Measurements from ENCODE around the gene GAS2.

The GAS2 gene

GRCh38 chr11:22828373-22828772 is 162.0 kb downstream of the GAS2 start:
- in situ Hi-C loops (cut with MboI; ENCODE audit: low pct_unique_long_range_greater_than_20kb, low sequenced_read_pairs), result no loop called here
- peak; percentile 35 for DNase-seq

- in situ Hi-C loops (cut with MboI; ENCODE audit: low pct_unique_long_range_greater_than_20kb, low sequenced_read_pairs), result no loop called here
- peak; percentile 96 for DNase-seq
These were observed 163.0 kb downstream of the GAS2 start, which contains the start of gene SVIP for GRCh38 chr11:22829231-22830081. Gene SVIP, minus strand, starts transcription at chr11:22829801. Its CDS starts 53 bp downstream, at chr11:22829748.

DNA sequence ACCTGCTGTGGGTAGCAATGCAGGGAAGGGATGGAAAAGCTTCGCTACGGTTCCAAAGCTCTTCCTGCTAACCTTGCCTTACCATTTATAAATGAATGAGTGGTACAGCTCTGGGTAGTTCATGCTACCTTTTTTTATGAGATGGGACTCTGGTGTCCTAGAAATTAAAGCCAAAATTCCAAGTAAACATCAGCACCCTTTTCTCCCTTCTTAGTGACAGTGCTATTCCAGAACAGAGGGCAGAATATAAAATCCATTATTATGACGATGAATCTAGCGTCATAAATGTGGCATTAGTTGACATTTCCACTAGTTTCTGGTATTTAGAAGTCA is 163.6 kb downstream of the GAS2 start:
- DNase-seq, result no peak
- in situ Hi-C loops (cut with MboI; ENCODE audit: low pct_unique_long_range_greater_than_20kb, low sequenced_read_pairs), result no loop called here

- in situ Hi-C loops (cut with MboI; ENCODE audit: low pct_unique_long_range_greater_than_20kb, low sequenced_read_pairs), result no loop called here
- DNase-seq, result no peak
These were observed 166.1 kb downstream of the GAS2 start for GRCh38 chr11:22832315-22833015.

GRCh38 chr11:22846726-22847125 is 180.3 kb downstream of the GAS2 start:
- no peak for DNase-seq
- in situ Hi-C loops (cut with MboI; ENCODE audit: low pct_unique_long_range_greater_than_20kb, low sequenced_read_pairs), result no loop called here

GRCh38 chr11:22851477-22851876 is 185.1 kb downstream of the GAS2 start:
- peak; percentile 13 for DNase-seq
- in situ Hi-C loops (cut with MboI; ENCODE audit: low pct_unique_long_range_greater_than_20kb, low sequenced_read_pairs), result no loop called here

DNA sequence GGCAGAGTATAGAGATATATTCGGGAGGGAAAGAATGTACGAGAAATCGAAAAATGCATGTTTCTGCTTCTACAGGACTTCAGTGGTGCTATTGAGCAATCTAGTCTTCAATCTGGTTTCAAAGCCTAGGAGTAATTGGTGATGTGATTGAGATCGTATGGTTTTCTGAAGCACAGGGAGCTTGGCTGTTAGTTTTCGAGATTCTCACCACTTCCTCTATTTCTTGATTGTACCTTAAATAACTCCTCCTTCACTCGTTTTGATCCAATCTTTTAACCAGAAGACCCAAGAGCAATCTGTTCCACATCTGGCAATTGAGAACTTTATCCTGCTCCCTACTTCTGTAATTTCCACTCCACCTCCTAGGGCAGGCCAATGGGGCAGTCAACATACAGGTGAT is 193.3 kb downstream of the GAS2 start:
- in situ Hi-C loops (cut with MboI; ENCODE audit: low pct_unique_long_range_greater_than_20kb, low sequenced_read_pairs), result no loop called here
- peak; percentile 5 for DNase-seq

DNA sequence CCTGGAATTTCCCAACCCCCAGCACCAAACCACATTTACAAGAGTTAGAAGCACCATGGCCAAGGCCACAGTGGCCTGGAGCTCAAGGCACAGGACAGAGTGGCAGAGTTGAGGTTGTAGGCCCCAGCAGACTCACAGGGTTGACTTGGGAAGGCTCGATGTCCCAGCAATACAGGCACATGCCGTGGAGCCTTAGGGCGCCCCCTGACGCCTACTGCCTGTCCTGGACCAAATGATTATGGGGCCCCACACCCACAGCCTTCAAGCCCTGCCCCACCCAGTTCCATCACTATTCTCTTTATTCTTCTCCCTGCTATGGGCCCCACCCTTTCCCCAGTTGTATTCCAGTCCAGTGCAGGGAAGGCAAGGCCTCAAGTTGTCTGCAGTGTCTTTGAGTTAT is 193.8 kb downstream of the GAS2 start, which contains the start of gene CCDC179:
CCDC179 (minus strand) TSS at position 234 of the 400 bp plus-strand sequence; CDS start at position 181, 53 bp downstream.
- in situ Hi-C loops (cut with MboI; ENCODE audit: low pct_unique_long_range_greater_than_20kb, low sequenced_read_pairs), result no loop called here
- DNase-seq, result no peak
